Glutamatergic neuron (in vitro differentiated cells): Measurements from ENCODE around the gene MMP24. TPM values are rescaled to one million over a fixed set of nuclear protein-coding genes. Genes with fewer than 3 reads are reported as not detected.

Experiments
- DNase-seq: peaks from one replicate; pipeline ENCODE4 v3.0.0; 2022
- H3K27ac Mint-ChIP-seq: one replicate; pipeline ENCODE4 v1.8.0; 2020; ENCODE audit warnings: mild to moderate bottlenecking, mixed read lengths, inconsistent platforms; ENCODE audit not compliant: unreplicated experiment
- H3K27me3 Mint-ChIP-seq: one replicate; pipeline ENCODE4 v1.8.0; 2020; ENCODE audit warnings: mild to moderate bottlenecking, moderate library complexity, mixed read lengths, inconsistent platforms; ENCODE audit not compliant: unreplicated experiment
- H3K36me3 Mint-ChIP-seq: one replicate; pipeline ENCODE4 v1.8.0; 2020; ENCODE audit warnings: mild to moderate bottlenecking, mixed read lengths, inconsistent platforms; ENCODE audit not compliant: unreplicated experiment
- H3K4me1 Mint-ChIP-seq: one replicate; pipeline ENCODE4 v1.8.0; 2020; ENCODE audit warnings: mild to moderate bottlenecking, low read depth, mixed read lengths, inconsistent platforms; ENCODE audit not compliant: unreplicated experiment
- H3K4me3 Mint-ChIP-seq: one replicate; pipeline ENCODE4 v1.8.0; 2020; ENCODE audit warnings: mild to moderate bottlenecking, mixed read lengths, inconsistent platforms; ENCODE audit not compliant: unreplicated experiment
- H3K9me3 Mint-ChIP-seq: one replicate; pipeline ENCODE4 v1.8.0; 2020; ENCODE audit warnings: mild to moderate bottlenecking, moderate library complexity, mixed read lengths, inconsistent platforms; ENCODE audit not compliant: unreplicated experiment
- CTCF ChIP-seq: fragments of 200-600 bp; sonication (generic); IDR thresholded peaks from one replicate; pipeline ENCODE4 v1.5.0; 2021; ENCODE audit not compliant: partially characterized antibody, unreplicated experiment
- total RNA-seq: library from RNA; stranded (reverse); fragmentation: NEBNext Ultra II Directional; extraction: Animal tissue kit (Norgen Biotek cat#: 25700); gene quantifications from one replicate; pipeline ENCODE4 v1.2.1, GENCODE V29; 2021; ENCODE audit not compliant: unreplicated experiment

MMP24 gene
- total RNA-seq, 1 donor from 2014 or later, result 19.0 TPM

DNA sequence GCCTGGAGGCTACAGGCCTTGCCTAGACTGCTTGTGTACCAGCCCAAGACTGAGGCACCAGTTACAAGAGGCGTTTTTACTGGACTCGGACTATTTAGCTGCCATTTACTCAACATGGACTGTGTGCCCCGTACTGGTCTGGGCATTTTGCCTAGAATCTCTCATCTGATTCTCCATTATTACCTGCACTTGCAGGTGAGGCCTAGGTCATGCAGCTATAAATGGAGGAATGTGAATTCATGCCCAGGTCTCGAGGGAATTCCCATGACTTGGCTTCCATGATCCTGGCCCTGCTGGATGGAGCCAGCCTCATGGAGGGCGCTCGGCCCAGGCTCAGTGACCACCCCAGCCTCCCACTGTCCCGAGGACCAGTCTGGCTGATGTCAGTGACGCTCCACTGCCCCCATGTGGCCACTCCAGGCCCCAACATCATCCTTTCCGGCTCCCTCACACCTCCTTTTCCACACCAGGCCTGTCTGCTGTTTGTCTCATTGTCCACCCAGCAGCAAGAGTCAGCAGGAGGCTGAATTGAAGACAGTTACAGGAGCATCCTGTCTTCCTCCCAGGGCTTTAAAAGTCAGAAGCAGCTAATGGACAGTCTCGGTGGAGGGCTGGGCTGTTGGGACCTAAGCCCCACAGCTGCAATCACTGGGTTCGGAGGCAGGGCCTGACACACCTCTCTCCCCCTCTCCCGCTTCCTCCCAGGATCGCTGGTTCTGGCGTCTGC lies 42.7 kb downstream of the MMP24 start:
- Mint-ChIP-seq H3K36me3 (peaks cover 8% of the 10 kb centered on the region), H3K27ac (no peak overlapping the region), H3K4me3 (no peak overlapping the region), H3K27me3 (peaks cover 6% of the 10 kb centered on the region), H3K4me1 (no peaks in the 10 kb centered on the region), H3K9me3 (peaks cover 10% of the 10 kb centered on the region)
- TF ChIP-seq CTCF, result peak; percentile 80
- DNase-seq, result peak; percentile 90

DNA sequence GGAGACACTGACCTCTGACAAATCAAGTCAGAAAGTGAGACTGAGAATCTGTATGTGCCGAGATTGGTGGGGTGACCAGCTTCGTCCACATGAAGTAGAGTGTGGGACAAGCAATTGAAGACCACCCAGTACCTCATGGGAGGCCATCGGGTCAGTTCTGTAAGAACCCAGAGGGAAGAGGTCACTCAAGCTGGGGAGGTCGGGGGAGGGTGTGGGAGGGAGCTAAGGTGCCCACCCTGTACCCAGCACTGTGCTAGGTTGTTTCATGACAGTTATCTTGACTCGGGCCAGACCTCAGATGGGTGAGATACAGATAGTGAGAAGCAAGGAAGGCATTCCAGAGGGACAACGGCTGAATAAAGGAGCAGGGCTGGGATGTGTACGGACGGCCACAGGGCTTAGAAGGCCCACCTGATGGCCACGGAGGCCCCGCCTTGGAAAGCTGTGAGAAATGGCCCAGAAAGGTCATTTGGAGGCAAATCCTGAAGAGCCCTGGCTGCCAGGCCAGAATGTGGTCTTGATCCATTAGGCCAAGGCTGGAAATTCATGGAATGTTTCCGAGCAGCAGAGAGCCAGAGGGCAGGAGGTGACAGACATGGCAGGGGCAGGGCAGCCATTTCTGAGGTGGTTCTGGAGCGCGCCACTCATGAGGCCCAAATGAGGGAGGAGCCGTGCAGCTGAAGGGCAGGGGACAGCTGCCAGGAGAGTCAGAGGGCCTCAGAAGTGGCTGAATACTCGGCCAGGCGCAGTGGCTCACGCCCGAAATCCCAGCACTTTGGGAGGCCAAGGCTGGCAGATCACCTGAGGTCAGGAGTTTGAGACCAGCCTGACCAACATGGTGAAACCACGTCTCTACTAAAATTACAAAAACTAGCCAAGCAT lies 43.8 kb downstream of the MMP24 start:
- Mint-ChIP-seq H3K27ac (no peak overlapping the region), H3K4me3 (no peak overlapping the region), H3K27me3 (peaks cover 6% of the 10 kb centered on the region), H3K36me3 (peaks cover 8% of the 10 kb centered on the region), H3K9me3 (peaks cover 7% of the 10 kb centered on the region), H3K4me1 (peaks cover 2% of the 10 kb centered on the region)
- TF ChIP-seq CTCF, result no peak
- DNase-seq, result no peak

- Mint-ChIP-seq H3K27me3 (peaks cover 6% of the 10 kb centered on the region), H3K4me3 (no peak overlapping the region), H3K36me3 (peaks cover 7% of the 10 kb centered on the region), H3K27ac (no peak overlapping the region), H3K9me3 (peaks cover 7% of the 10 kb centered on the region), H3K4me1 (peaks cover 11% of the 10 kb centered on the region)
- TF ChIP-seq CTCF, result no peak
- DNase-seq, result no peak
Measured at GRCh38 chr20:35271073-35271882, 44.8 kb downstream of the MMP24 start.

DNA sequence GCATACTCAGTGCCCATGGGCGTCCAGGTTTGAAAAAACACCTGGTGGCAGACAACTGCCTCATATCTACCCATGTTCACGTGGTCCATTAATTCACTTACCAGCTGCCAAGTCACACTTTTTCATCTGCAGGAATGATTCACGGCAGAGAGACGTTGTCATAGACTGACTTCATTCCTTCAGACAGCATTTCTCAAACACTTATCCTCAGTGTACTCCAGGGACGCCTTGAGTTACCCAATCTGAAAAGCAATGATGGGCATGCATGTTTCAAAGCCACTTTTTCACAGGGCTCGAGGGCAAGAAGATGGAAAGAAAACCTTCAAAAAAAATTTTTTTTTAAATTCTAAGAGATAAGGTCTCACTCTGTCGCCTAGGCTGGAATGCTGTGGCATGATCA lies 45.4 kb downstream of the MMP24 start:
- peaks cover 11% of the 10 kb centered on the region for H3K4me1 Mint-ChIP-seq
- peaks cover under 1% of the 10 kb centered on the region for H3K36me3 Mint-ChIP-seq

More for the DNA sequence above, 45.4 kb downstream of the MMP24 start:
- H3K4me3 Mint-ChIP-seq, result no peak overlapping the region
- DNase-seq, result no peak
- no peak for TF ChIP-seq CTCF
- H3K27ac Mint-ChIP-seq, result no peak overlapping the region
- peaks cover 6% of the 10 kb centered on the region for H3K27me3 Mint-ChIP-seq
- H3K9me3 Mint-ChIP-seq, result peaks cover 6% of the 10 kb centered on the region
